ENCODE measurements around the gene PRMT9.
A peak's percentile ranks its signal among the peaks of the same experiment; 100 is the strongest.

GRCh38 chr4:147617173-147617840 lies 66.7 kb downstream of the PRMT9 start, which contains the start of gene TMEM184C:
- TF ChIP-seq CTCF (IDR thresholded peaks at IDR 0.05) (no peak), POLR2A (IDR thresholded peaks at IDR 0.05) (peak; percentile 48 to 63)
